GM10266 (cell line): ENCODE data around the gene CEACAM8.
"Not testable (repeated sequence)": the region's sequence is repeated elsewhere in the genome, so short reads cannot be mapped to it uniquely, and the experiment has no call there.

Source experiments
- DNase-seq: peaks from one replicate; pipeline ENCODE4 v3.0.0; 2012; ENCODE audit errors: extremely low spot score
- TF ChIP-seq, protein P1 (sequence below): IDR thresholded peaks from 2 replicates; pipeline ENCODE4 v1.5.1; 2012; ENCODE audit warnings: mild to moderate bottlenecking, low read depth; ENCODE audit not compliant: control insufficient read depth, insufficient read depth; ENCODE audit errors: missing control alignments

CEACAM8 gene

GRCh38 chr19:42569193-42569592 is 25.5 kb downstream of the CEACAM8 start:
- TF ChIP-seq, protein P1, sequence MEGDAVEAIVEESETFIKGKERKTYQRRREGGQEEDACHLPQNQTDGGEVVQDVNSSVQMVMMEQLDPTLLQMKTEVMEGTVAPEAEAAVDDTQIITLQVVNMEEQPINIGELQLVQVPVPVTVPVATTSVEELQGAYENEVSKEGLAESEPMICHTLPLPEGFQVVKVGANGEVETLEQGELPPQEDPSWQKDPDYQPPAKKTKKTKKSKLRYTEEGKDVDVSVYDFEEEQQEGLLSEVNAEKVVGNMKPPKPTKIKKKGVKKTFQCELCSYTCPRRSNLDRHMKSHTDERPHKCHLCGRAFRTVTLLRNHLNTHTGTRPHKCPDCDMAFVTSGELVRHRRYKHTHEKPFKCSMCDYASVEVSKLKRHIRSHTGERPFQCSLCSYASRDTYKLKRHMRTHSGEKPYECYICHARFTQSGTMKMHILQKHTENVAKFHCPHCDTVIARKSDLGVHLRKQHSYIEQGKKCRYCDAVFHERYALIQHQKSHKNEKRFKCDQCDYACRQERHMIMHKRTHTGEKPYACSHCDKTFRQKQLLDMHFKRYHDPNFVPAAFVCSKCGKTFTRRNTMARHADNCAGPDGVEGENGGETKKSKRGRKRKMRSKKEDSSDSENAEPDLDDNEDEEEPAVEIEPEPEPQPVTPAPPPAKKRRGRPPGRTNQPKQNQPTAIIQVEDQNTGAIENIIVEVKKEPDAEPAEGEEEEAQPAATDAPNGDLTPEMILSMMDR, result no peak
- DNase-seq, result no peak

DNA sequence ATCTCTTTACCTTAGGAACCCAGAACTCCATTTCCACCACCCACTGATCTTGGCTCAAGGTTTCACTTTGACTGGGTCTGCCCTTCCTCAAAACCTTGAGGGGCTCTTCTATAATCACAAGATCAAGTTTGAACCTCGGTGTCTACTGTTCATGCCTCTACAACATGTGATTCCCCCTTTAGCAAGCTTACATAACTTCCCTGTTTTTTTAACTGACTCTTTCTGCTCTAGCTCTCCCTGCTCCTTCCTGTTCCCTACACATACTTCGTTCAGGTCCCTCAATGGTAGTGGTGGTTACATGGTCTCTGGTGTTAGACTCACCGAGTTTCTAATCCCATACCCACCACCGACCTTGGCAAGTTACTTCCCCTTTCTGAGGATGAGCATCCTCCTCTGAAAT is 26.7 kb downstream of the CEACAM8 start:
- no peak for DNase-seq
- TF ChIP-seq, protein P1, result no peak

DNA sequence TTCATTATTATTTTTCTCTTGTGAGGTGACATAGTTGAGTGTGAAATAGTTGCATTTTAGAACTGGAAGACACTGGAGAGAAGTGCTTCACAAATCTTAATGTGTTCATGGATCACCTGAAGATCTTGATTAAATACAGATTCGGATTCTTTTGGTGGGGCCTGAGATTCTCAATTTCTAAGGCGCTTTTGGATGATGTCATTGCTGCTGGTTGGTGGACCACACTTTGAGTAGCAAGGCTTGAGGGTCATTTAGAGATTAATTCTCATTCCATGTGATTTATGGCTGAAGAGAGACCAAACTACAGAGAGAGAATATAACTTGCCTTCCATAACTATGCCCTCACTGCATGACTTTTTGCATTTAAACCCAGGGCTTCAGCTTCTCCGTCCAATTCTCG is 27.2 kb downstream of the CEACAM8 start:
- no peak for DNase-seq
- TF ChIP-seq, protein P1, result no peak

DNA sequence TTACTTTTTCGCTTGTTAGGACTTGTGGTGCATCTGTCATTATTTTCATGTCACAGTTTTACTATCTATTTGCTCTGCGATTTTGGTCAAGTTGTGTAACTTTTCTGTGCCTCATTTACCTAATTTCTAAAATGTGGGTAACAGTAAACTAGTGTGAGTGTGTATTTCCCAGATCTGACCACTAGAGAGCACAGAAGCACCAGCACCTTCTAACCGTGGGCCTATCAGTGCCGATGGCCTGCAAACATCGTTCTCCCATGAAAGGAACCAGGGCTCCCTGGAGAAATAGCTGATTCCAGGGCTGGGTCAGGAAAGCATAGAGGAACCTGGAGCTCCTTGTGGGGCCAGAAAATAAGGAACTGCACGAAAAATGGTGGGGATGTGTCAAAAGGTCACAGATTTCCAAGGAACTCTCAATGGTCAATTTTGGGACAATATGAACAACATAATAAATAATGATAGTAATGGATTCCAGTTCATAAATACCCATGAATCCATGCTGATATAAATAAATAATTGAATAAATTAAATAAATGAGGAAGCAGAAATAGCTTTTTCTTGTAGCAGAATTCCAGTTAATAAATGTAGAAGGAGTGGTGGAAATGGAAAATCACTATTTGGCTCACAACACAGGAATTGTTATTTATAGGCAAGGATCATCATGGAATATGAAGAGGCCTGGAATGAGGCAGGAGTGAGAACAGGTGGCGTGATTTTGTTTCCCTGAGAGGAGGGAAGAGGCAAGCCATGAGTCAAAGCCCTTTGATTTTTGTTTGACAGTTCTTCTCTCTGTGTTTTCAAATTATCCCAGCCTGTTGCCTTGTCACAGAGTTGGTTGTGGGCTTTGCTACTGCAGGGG is 31.1 kb downstream of the CEACAM8 start:
- TF ChIP-seq, protein P1, result peak; percentile 72
- peak; percentile 67 for DNase-seq

DNA sequence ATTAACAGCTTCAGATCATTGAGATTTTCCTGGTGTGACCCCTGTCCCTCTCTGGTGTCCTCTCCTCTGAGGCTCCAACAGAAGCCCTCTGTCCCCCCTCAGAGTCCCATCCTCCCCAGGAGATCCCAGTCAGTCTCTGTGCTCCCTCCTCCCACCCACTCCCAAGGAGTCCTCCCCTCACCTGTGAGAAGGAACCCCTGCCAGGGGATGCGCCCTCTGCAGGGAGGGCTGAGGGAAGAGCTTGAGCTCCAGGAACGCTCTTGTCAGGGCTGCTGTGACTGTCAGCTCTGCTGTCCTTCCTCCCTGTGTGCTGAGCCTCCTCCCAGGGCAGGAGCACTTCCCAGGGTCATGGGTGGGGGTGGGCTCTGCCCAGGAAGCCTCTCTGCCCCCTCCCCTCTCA is 33.2 kb downstream of the CEACAM8 start:
- TF ChIP-seq, protein P1, result no peak
- DNase-seq, result no peak

DNA sequence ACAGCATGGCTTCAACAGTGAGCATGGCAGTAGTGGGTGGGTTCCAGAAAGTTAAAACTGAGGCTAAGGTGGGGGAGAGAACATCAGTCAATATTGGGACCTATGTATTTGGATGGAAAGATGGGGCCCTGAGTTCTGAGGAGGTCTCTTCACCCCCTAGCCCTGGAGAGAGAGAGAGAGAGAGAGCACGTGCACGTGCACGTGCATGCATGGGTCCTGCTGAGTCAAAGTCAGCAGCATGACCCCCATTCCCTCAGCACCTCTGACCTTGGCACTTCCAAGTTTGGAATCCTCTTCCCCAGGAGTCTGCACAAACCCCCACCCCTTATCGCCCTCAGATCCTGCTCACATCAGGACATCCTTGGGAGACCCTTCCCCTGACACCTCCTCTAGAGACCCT is 34.0 kb downstream of the CEACAM8 start:
- TF ChIP-seq, protein P1, result no peak
- no peak for DNase-seq

DNA sequence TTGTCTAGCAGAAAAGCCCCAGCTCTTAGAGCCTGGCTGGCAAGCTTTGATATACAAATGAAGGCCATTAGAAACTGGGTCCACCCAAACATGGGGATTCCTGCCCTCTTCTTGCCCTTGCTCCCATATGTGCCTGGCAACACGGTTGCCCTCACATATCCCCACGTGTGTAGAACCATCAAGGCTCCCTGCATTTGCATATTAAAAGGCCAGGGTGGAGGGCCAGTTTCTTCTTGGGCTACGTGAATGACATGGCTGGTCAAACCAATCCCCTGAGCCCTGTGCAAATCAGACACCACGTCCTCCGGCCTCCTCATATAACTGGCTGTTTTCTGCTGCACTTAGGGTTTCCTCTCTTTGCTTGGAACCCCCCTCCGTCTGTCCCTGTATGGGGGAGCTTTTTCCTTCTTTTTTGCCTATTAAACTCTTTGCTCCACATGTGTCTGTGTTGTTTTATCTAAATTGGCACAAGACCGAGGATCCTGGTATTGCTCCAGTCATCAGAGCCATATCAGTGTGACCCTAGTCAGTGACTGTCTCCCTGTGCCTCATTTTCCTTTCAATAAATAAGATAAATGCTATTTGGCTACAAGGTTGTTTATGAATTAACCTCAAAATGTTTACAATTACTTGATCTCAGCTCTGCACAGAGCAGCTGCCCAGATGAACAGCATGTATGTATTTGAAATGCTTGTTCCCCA is 36.1 kb downstream of the CEACAM8 start:
- DNase-seq, result no peak
- TF ChIP-seq, protein P1, result no peak

GRCh38 chr19:42557386-42557871 is 37.3 kb downstream of the CEACAM8 start:
- not testable (repeated sequence) for DNase-seq
